Osteocyte (in vitro differentiated cells): ENCODE data around the gene UBR3. TPM values are rescaled to one million over a fixed set of nuclear protein-coding genes. Genes with fewer than 3 reads are reported as not detected.
"Not testable (repeated sequence)": the region's sequence is repeated elsewhere in the genome, so short reads cannot be mapped to it uniquely, and the experiment has no call there.

Experiments used
- DNase-seq: peaks from one replicate; pipeline ENCODE4 v3.0.0; 2021; ENCODE audit warnings: mixed read lengths; ENCODE audit not compliant: unreplicated experiment; ENCODE audit errors: extremely low spot score
- H3K27ac Mint-ChIP-seq: one replicate; pipeline ENCODE4 v1.8.0; 2021; ENCODE audit warnings: mild to moderate bottlenecking, mixed read lengths; ENCODE audit not compliant: unreplicated experiment
- H3K27me3 Mint-ChIP-seq: one replicate; pipeline ENCODE4 v1.8.0; 2021; ENCODE audit warnings: mixed read lengths; ENCODE audit not compliant: unreplicated experiment
- H3K36me3 Mint-ChIP-seq: one replicate; pipeline ENCODE4 v1.8.0; 2021; ENCODE audit warnings: mixed read lengths; ENCODE audit not compliant: unreplicated experiment
- H3K4me1 Mint-ChIP-seq: one replicate; pipeline ENCODE4 v1.8.0; 2021; ENCODE audit warnings: mixed read lengths; ENCODE audit not compliant: unreplicated experiment
- H3K4me3 Mint-ChIP-seq: one replicate; pipeline ENCODE4 v1.8.0; 2021; ENCODE audit warnings: mild to moderate bottlenecking, moderate library complexity, mixed read lengths; ENCODE audit not compliant: unreplicated experiment
- H3K9me3 Mint-ChIP-seq: one replicate; pipeline ENCODE4 v1.8.0; 2021; ENCODE audit warnings: mixed read lengths; ENCODE audit not compliant: unreplicated experiment
- CTCF ChIP-seq: fragments of 200-600 bp; sonication (generic); IDR thresholded peaks from 2 replicates; pipeline ENCODE4 v1.5.0; 2021; ENCODE audit warnings: antibody characterized with exemption, mild to moderate bottlenecking, moderate library complexity
- total RNA-seq: library from RNA; stranded (reverse); gene quantifications from 2 replicates; pipeline ENCODE4 v1.2.1, GENCODE V29; 2021

The UBR3 gene
- total RNA-seq, 1 donor from 2014 or later = 38.0 TPM

GRCh38 chr2:169865492-169865891, 38.2 kb downstream of the UBR3 start:
- no peak overlapping the region for H3K4me3 Mint-ChIP-seq
- DNase-seq = no peak
- H3K27me3 Mint-ChIP-seq = no peaks in the 10 kb centered on the region
- peaks cover 11% of the 10 kb centered on the region for H3K4me1 Mint-ChIP-seq
- no peaks in the 10 kb centered on the region for H3K9me3 Mint-ChIP-seq
- H3K27ac Mint-ChIP-seq = no peak overlapping the region
- TF ChIP-seq CTCF = no peak
- H3K36me3 Mint-ChIP-seq = no peaks in the 10 kb centered on the region

GRCh38 chr2:169866230-169866629, 39.0 kb downstream of the UBR3 start:
- H3K9me3 Mint-ChIP-seq, H3K4me3 Mint-ChIP-seq, DNase-seq, H3K36me3 Mint-ChIP-seq, H3K27me3 Mint-ChIP-seq, H3K27ac Mint-ChIP-seq: not testable (repeated sequence)
- H3K4me1 Mint-ChIP-seq = peaks cover 11% of the 10 kb centered on the region

- TF ChIP-seq CTCF = no peak
- H3K27ac Mint-ChIP-seq = no peak overlapping the region
- peaks cover 11% of the 10 kb centered on the region for H3K4me1 Mint-ChIP-seq
- no peaks in the 10 kb centered on the region for H3K9me3 Mint-ChIP-seq
- no peaks in the 10 kb centered on the region for H3K27me3 Mint-ChIP-seq
- H3K4me3 Mint-ChIP-seq = no peak overlapping the region
- no peaks in the 10 kb centered on the region for H3K36me3 Mint-ChIP-seq
- DNase-seq = no peak
Observed at GRCh38 chr2:169867579-169867978, 40.3 kb downstream of the UBR3 start.

GRCh38 chr2:169868951-169869350, 41.7 kb downstream of the UBR3 start:
- Mint-ChIP-seq H3K4me3 (no peak overlapping the region), H3K4me1 (peaks cover 3% of the 10 kb centered on the region), H3K36me3 (no peaks in the 10 kb centered on the region), H3K27me3 (no peaks in the 10 kb centered on the region), H3K27ac (no peak overlapping the region), H3K9me3 (no peaks in the 10 kb centered on the region)
- DNase-seq = no peak
- no peak for TF ChIP-seq CTCF

- not testable (repeated sequence) for H3K36me3 Mint-ChIP-seq, H3K27me3 Mint-ChIP-seq, H3K27ac Mint-ChIP-seq, H3K4me3 Mint-ChIP-seq, H3K4me1 Mint-ChIP-seq, H3K9me3 Mint-ChIP-seq, DNase-seq
Observed at GRCh38 chr2:169871369-169871768, 44.1 kb downstream of the UBR3 start.

- peaks cover 8% of the 10 kb centered on the region for H3K36me3 Mint-ChIP-seq
- no peak for DNase-seq
- no peaks in the 10 kb centered on the region for H3K4me1 Mint-ChIP-seq
- H3K27me3 Mint-ChIP-seq = no peaks in the 10 kb centered on the region
- TF ChIP-seq CTCF = no peak
- no peak overlapping the region for H3K27ac Mint-ChIP-seq
- no peak overlapping the region for H3K4me3 Mint-ChIP-seq
- no peaks in the 10 kb centered on the region for H3K9me3 Mint-ChIP-seq
Observed at GRCh38 chr2:169871994-169872393, 44.7 kb downstream of the UBR3 start.
